Measurements from ENCODE around the gene FDX1. TPM values are rescaled to one million over a fixed set of nuclear protein-coding genes. Genes with fewer than 3 reads are reported as not detected.

The FDX1 gene
- total RNA-seq, 1 donor from 2014 or later, result 9.2 TPM

DNA sequence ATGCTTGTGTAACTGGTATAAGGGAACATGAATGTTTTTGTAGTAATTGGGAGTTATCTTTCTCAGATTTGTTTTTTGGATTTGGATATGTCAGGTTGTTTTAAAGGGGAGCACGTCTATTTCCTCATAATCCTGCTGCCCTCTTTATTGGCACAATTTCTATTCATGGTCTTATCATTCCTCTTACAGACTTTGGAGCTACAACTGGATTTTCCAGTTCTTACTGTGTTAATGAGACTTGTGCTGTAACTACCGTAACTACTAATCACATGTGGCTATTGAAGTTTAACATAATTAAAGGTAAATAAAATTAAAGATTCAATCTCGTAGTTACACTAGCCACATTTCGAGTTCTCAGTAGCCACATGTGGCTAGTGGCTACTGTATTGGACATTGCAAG, 1.9 kb downstream of the FDX1 start:
- no peak for DNase-seq

DNA sequence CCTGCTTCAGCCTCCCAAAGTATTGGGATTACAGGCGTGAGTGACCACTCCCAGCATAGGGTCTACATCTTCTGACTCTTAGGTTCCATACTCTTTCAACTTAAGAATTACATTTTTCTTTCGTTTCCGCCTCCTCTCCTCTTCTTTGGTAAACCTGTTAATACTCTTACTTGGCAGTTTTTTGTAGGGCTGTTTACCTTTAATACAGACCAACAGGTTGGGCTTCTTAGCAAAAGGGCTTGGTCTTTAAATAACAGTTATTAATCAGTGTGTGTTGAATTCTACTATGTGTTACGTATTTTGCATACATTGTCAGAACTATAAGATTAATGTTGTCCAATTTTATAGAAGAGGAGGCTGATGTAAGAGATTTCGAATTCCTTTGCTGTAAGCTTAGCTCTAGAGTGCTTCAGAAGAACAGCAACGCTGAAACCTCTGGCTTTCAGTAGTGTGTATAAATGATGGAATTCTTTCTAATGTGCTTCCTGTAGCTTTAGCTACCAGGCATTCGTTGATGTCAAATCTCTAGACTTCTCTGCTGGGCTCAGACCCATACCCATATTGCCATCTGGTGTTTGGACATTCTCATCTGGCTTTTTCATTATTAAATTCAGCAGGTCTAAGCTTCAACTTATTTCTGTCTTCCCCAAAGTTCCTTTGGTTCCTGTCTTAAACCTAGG, 3.1 kb downstream of the FDX1 start:
- DNase-seq, result peak; percentile 51

GRCh38 chr11:110433393-110434333, 3.9 kb downstream of the FDX1 start:
- peak; percentile 49 for DNase-seq

DNA sequence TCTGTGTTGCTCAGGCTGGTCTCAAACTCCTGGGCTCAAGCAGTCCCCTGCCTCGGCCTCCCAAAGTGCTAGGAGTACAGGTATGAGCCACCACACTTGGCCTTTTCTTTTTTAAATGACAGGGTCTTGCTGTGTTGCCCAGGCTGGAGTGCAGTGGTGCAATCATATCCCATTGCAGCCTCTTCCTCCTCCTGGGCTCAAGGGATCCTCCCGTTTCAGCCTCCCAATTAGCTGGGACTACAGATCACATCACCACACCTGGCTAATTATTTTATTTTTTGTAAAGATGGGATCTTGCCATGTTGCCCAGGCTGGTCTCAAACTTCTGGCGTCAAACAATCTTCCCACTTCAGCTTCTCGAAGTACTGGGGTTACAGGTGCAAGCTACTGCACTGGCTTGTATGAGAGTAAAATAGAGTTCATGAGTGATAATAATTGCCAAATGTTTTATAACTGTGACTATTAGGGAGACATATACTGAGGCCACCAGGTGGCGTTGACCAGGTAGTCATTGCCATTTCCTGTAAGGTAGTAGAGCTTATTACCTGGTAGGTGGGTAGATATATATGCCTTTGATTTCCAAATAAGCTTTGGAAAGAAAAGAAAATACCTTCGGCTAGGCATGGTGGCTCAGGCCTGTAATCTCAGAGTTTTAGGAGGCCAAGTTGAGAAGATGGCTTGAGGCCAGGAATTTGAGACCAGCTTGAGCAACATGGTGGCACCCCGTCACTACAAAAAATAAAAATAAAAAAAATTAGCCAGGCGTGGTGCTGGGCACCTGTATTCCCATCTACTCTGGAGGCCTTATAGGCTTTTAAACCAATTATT, 5.4 kb downstream of the FDX1 start:
- DNase-seq, result peak; percentile 33

DNA sequence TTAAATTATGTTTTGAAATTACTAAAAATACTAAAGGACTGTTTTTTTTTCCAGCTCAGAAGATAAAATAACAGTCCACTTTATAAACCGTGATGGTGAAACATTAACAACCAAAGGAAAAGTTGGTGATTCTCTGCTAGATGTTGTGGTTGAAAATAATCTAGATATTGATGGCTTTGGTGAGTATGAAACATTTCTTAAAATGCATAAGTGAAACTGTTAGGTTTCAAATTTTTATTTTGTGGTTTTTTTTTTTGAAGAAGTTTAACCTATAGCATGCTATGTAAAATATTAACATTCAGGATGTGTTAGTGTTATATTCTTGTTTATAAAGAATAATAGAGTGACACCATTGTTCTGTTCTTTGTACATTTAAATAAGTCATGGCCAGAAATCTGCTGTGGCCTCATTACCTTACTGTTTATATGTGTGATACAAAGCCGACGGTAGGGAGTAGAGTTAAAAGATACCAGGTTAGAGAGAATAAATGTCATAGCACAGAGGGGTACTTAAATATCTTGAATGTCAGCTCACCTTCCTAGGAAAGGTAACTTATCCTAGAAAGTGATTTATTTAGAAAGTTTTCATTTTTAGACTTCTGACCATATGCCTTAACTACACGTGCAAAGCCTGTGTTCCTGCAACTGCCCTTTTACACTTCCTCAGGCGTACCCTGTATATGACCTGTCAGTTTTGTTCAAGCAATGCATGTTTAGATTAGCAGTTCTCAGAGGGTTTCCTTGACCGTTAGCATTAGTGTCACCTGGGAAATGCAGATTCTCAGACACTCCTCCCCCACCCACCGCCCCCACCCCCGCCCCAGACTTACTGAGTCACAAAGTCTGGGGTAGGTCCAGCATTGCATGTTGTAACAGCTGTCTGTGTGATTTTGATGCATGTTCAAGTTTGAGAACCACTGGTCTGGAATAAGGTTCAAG, 6.3 kb downstream of the FDX1 start:
- DNase-seq, result no peak

DNA sequence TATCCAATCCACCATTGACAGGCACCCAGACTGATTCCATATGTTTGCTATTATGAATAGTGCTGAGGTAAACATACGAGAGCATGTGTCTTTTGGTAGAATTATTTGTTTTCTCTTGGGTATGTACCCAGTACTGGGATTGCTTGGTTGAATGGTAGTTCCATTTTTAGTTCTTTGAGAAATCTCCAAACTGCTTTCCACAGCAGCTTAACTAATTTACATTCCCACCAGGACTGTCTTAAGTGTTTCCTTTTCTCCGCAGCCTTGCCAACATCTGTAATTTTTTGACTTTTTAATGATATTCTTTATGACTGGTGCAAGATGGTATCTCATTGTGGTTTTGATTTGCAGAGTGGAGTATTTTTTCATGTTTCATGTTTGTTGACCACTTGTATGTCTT, 8.3 kb downstream of the FDX1 start:
- no peak for DNase-seq

DNA sequence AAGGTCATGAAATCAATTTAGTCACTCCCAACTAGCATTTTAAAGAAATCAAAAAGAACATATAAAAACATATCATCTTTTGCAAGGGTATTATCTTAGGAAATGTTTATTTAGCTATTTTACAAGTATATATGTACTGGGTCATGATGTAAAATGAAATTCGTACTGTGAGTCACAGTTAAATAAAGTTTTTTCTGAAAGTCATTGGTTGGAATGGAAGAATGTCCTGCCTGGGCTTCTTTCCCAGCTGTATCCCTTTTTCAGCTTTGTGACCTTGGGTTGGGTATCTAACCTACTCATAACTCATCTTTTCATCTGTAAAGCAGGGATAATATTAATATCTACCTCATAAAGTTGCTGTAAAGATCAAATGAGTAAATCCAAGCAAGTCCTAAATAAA, 15.7 kb downstream of the FDX1 start:
- no peak for DNase-seq

- no peak for DNase-seq
Observed at GRCh38 chr11:110446061-110446460, 16.3 kb downstream of the FDX1 start.

- no peak for DNase-seq
Observed at GRCh38 chr11:110446594-110446993, 16.8 kb downstream of the FDX1 start.

- no peak for DNase-seq
Observed at GRCh38 chr11:110447343-110447742, 17.6 kb downstream of the FDX1 start.

GRCh38 chr11:110447897-110448745, 18.4 kb downstream of the FDX1 start:
- peak; percentile 37 for DNase-seq

DNA sequence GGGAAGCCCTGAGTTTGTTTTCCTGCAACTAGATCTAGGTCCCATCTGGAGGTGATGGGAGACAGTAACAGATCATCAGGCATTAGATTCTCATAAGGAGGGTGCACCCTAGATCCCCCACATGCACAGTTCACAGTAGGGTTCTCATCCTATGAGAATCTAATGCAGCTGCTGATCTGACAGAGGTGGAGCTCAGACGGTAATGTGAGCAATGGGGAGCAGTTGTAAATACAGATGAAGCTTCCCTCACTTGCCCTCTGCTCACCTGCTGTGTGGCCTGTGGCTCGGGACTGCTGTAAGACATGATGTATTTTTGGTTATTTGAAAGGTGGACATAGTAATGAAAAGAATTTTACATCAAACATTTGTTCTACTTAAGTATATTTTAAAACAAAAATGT, 20.5 kb downstream of the FDX1 start:
- DNase-seq, result no peak

DNA sequence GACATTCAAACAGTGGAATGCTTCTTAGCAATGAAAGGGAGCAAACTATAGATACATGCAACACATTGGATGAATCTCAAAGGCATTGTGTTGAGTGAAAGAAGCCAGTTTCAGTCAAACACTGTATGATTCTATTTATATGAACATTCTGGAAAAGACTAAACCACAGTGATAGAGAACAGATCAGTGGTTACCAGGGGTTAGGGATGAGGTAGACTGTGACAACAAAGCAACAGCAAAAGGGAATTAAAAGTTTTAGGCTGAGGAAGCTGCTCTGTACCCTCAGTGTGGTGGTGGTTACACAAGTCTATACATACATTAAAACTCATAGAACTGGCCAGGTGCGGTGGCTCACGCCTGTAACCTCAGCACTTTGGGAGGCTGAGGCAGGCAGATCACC, 23.0 kb downstream of the FDX1 start:
- no peak for DNase-seq

DNA sequence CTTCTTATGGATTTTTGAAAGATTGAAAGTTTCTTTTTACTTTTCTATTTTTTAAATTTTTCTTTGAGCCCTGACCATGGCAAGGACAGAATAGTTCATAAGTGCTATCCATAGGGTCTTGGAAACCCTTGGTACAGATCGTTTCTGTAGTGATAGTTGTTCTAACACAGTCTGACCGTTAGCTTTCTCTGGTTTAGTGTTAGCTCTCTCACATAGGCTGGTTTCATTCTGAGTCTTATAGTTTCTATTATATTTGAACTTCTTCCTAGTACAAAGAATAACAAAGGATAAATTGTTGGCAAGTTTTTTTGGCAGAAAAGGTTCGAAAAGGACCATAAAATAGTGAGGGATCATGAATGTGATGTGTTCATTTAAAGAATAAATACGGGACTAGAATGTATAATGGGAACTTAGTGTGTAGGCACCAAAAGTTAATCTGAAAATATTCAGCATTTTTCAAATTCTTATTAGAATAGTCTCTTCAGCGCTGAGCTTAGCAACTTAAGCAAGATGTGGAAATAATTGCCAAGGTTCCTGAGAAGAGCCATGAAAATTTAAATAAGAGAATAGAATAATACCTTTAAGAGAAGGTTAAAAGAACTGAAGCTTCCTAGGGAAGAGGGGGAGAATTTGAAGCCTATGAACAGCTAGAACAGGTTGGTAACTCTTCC, 24.1 kb downstream of the FDX1 start:
- DNase-seq, result no peak

DNA sequence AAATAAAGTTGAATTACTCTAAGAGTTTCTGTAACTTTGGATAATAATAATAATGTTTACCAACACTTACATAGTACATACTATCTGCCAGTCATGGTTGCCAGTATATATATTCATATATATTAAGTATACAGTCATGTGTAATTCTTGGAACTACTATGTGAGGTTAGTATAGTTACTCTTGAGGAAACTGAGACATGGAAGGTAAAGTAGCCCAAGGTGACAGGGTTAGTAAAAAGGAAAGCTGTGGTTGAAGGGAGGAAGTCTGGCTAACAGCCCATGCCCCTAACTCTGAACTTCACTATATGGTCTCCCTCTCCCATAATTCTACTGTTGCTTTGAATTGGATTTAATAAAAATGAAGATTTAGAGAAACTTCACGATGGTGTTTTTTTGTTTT, 24.9 kb downstream of the FDX1 start:
- DNase-seq, result no peak

GRCh38 chr11:110455718-110456117, 26.0 kb downstream of the FDX1 start:
- no peak for DNase-seq

DNA sequence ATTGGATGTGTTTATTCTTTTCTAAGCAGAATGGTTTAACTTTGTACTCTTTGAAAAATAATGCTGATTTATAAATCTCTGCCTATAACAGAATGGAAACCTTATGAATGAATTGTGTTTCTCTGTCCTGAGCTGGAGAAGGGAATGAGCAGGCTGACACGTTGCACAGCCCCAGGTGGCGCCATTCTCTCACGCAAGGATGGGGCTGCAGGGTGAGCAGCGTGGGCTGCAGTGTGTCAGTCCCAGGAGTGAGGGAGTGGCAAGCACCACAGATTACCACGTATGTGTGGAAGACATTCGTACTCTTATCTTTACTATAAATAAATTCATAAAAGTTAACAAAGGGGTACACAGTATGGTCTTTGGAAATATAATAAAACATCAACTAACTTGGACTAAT, 33.4 kb downstream of the FDX1 start:
- peak; percentile 68 for DNase-seq

DNA sequence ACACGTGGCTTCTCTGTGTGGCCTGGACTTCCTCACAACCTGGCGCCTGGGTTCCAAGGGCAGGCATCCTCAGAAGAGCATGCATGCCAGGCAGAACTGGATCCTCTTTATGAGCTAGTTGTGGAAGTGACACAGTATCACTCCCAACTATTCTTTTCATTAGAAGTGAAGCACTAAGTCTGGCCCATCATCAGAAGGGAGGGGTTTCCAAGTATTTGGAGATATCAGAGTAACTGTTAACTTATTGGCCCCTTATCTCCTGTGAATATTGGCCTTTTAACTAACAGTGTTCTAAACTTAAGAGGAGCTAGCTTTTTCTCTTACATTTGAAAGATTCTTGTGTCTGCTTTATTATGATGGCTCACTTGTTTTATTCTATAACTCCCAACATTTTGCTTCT, 35.5 kb downstream of the FDX1 start:
- no peak for DNase-seq

DNA sequence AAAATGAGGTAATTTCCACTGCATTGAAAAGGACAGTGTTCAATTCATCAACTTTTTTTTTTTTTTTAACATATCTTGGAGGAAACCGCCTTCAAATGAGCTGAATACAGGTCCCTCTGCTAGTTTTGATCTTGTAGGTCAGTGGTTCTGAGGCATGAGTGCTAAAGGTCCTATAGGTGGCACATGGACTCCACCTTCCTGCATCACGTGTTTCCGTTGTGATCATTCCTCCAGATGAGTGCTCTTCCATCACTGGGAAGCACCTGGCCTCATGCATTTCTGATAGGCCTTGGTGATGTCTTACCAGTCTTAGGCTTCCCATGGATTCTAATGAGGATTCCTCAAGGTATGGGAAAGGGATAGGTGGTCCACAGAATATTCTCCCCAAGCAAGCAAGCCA, 37.8 kb downstream of the FDX1 start:
- no peak for DNase-seq

- DNase-seq, result no peak
Observed at GRCh38 chr11:110468121-110468520, 38.4 kb downstream of the FDX1 start.
